ENCODE data around the gene ROBO1. TPM values are rescaled to one million over a fixed set of nuclear protein-coding genes. Genes with fewer than 3 reads are reported as not detected.

Gene ROBO1
- total and polyA plus RNA-seq, 2 of the 8 experiments (the other 6 are each of a cell fraction or from before 2014, with no cell fraction given) = 51.4 to 91.0 TPM

DNA sequence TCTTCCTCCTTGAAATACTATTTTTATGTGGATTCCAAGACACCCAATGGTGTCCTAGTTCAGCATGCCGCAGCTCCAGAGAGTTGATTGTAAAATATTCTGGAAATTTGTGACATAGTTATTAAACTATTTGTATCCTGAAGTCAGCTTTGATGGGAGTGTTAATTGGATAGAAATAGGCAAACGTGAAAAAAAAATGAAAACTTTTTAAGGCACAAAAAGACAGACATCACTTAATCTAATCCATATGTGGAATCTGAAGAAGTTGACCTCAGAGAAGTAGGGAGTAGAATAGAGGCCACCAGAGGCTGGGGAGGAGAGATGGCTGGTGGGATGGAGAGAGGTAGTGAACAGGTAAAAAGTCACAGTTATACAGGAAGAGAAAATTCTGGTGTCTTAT lies 704.2 kb downstream of the ROBO1 start:
- H2BK15ac ChIP-seq (ENCODE audit: low read length) = no peak overlapping the region
- no peak overlapping the region for H2BK5ac ChIP-seq (ENCODE audit: low read depth, low read length)
- H3K18ac ChIP-seq (ENCODE audit: extremely low read depth, low read length) = no peak overlapping the region
- H3K4me3 ChIP-seq (ENCODE audit: extremely low read depth in 1 of 4, insufficient read depth in 2 of 4, low read depth in 3 of 4, low read length in 4 of 4) = no peak overlapping the region
- no peak overlapping the region for H3K23ac ChIP-seq (ENCODE audit: insufficient read length)
- H2AFZ ChIP-seq (ENCODE audit: low read length) = no peak overlapping the region
- no peak overlapping the region for H2BK20ac ChIP-seq (ENCODE audit: low read length)
- no peak overlapping the region for H3K56ac ChIP-seq (replicated peaks; ENCODE audit: insufficient read length, low read depth, low read length)
- H3K79me1 ChIP-seq (ENCODE audit: low read depth, low read length) = no peaks in the 10 kb centered on the region
- WGBS, 2 experiments (ENCODE audit: extremely low coverage in 1 of 2, insufficient coverage in 1 of 2, insufficient read length in 1 of 2, insufficient replicate concordance in 2 of 2, low coverage in 1 of 2, low lambda C conversion rate in 2 of 2, missing lambda C conversion rate in 1 of 2) = 93% methylated on average over 2 of the region's 2 CpGs; no CpG with 5 or more reads in 1 of the 2 experiments
- ChIA-PET POLR2A (ENCODE audit: partially characterized antibody) (no interaction called here), CTCF (ENCODE audit: partially characterized antibody) (interaction anchor here (0.7 kb wide), 1 partner anchor 197 kb away, joined by 3 read pairs; no protein-coding TSS in a partner anchor)
- H2AK5ac ChIP-seq (ENCODE audit: low read depth, low read length) = no peak overlapping the region
- no peak overlapping the region for H3K9ac ChIP-seq (replicated peaks in 1 of 4; ENCODE audit: extremely low read depth in 1 of 4, low read depth in 3 of 4, low read length in 3 of 4)
- H3K36me3 ChIP-seq (ENCODE audit: control insufficient read depth in 2 of 4, insufficient read depth in 4 of 4, low read length in 3 of 4) = no peaks in the 10 kb centered on the region
- TF ChIP-seq, protein P1, sequence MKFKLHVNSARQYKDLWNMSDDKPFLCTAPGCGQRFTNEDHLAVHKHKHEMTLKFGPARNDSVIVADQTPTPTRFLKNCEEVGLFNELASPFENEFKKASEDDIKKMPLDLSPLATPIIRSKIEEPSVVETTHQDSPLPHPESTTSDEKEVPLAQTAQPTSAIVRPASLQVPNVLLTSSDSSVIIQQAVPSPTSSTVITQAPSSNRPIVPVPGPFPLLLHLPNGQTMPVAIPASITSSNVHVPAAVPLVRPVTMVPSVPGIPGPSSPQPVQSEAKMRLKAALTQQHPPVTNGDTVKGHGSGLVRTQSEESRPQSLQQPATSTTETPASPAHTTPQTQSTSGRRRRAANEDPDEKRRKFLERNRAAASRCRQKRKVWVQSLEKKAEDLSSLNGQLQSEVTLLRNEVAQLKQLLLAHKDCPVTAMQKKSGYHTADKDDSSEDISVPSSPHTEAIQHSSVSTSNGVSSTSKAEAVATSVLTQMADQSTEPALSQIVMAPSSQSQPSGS (IDR thresholded peaks at IDR 0.05; ENCODE audit: low read length) = no peak
- TF ChIP-seq SAP30 (IDR thresholded peaks at IDR 0.05; ENCODE audit: insufficient read depth, insufficient replicate concordance, low read length) (no peak), ASH2L (IDR thresholded peaks at IDR 0.05; ENCODE audit: low read length) (no peak), JUN (IDR thresholded peaks at IDR 0.05; ENCODE audit: low read depth, low read length) (no peak)
- H3K27me3 ChIP-seq (replicated peaks in 1 of 4; ENCODE audit: control insufficient read depth in 3 of 4, extremely low read depth in 1 of 4, insufficient read depth in 3 of 4, low read length in 3 of 4) = no peaks in the 10 kb centered on the region
- no peak overlapping the region for H3K14ac ChIP-seq (ENCODE audit: insufficient read length)
- no peak for DNase-seq (ENCODE audit: low read depth in 1 of 2, low spot score in 2 of 2)
- H4K8ac ChIP-seq (ENCODE audit: extremely low read depth, insufficient read depth, low read length) = no peak overlapping the region
- no peak overlapping the region for H2BK12ac ChIP-seq (ENCODE audit: low read depth, low read length)
- no peak for FAIRE-seq
- H2BK120ac ChIP-seq (replicated peaks; ENCODE audit: low read depth, low read length) = no peak overlapping the region
- H3K23me2 ChIP-seq (ENCODE audit: low read depth, low read length) = no peaks in the 10 kb centered on the region
- no peak overlapping the region for H4K5ac ChIP-seq (ENCODE audit: insufficient read length, low read depth, low read length)
- H3K27ac ChIP-seq (ENCODE audit: low read depth, low read length) = no peak overlapping the region
- no peak overlapping the region for H4K91ac ChIP-seq (replicated peaks; ENCODE audit: insufficient read length, low read length)
- H4K20me1 ChIP-seq (replicated peaks in 1 of 2; ENCODE audit: control insufficient read depth in 1 of 2, insufficient read depth in 2 of 2, low read length in 2 of 2) = no peaks in the 10 kb centered on the region
- no peaks in the 10 kb centered on the region; a peak in 1 of 4 replicates for H3K9me3 ChIP-seq (ENCODE audit: insufficient read depth in 2 of 2, low read depth in 1 of 2, low read length in 1 of 2)
- H3K4me2 ChIP-seq (ENCODE audit: insufficient read depth in 1 of 2, low read depth in 2 of 2, low read length in 2 of 2) = no peak overlapping the region
- no peak overlapping the region for H3K4ac ChIP-seq (replicated peaks; ENCODE audit: insufficient read length, low read depth, low read length)
- H3K4me1 ChIP-seq (replicated peaks in 1 of 4; ENCODE audit: control insufficient read depth in 3 of 4, insufficient read depth in 4 of 4, low read length in 3 of 4) = peaks cover 0 to 8% (median 5%) of the 10 kb centered on the region in 4 experiments; a peak in 5 of 7 replicates
- H3K79me2 ChIP-seq (ENCODE audit: control insufficient read depth in 1 of 2, insufficient read depth in 2 of 2, low read length in 2 of 2) = no peaks in the 10 kb centered on the region
